Activated CD8-positive, alpha-beta memory T cell treated with anti-CD3 and anti-CD28 coated beads, Interleukin-2, amount 10 ng/mL, durations not matched to agents 7 days and 5 days (primary cell): ENCODE measurements around the gene BARHL2. TPM values are rescaled to one million over a fixed set of nuclear protein-coding genes. Genes with fewer than 3 reads are reported as not detected.

Experiments
- ATAC-seq: fragments of 150-1000 bp; cut with Tn5 transposase; one replicate; pipeline ENCODE4 v1.10.0; 2021; ENCODE audit warnings: moderate library complexity
- CTCF ChIA-PET: fragments of 350-600 bp; sonication (Branson Sonifier 250); formaldehyde crosslinking; loops from one replicate; lab custom pipeline; 2021; ENCODE audit warnings: antibody characterized with exemption; lab: Charles Lee
- DNase-seq: peaks from one replicate; pipeline ENCODE4 v3.0.0-alpha.2; 2020
- H3K27ac Mint-ChIP-seq: one replicate; pipeline ENCODE4 v1.8.0; 2021; ENCODE audit warnings: mild to moderate bottlenecking, mixed read lengths
- H3K27me3 Mint-ChIP-seq: one replicate; pipeline ENCODE4 v1.8.0; 2021; ENCODE audit warnings: mixed read lengths
- H3K36me3 Mint-ChIP-seq: one replicate; pipeline ENCODE4 v1.8.0; 2021; ENCODE audit warnings: mild to moderate bottlenecking, mixed read lengths
- H3K4me1 Mint-ChIP-seq: one replicate; pipeline ENCODE4 v1.8.0; 2021; ENCODE audit warnings: mixed read lengths
- H3K4me3 Mint-ChIP-seq: one replicate; pipeline ENCODE4 v1.8.0; 2021; ENCODE audit warnings: mild to moderate bottlenecking, moderate library complexity, mixed read lengths
- H3K9me3 Mint-ChIP-seq: one replicate; pipeline ENCODE4 v1.8.0; 2022; ENCODE audit warnings: low read depth, mixed read lengths
- total RNA-seq, 2 experiments: library from RNA; stranded (reverse); gene quantifications; one replicate each; pipeline ENCODE4 v1.2.3, GENCODE V29; 2021

Gene BARHL2
- total RNA-seq, 2 experiments from 2014 or later, result not detected

DNA sequence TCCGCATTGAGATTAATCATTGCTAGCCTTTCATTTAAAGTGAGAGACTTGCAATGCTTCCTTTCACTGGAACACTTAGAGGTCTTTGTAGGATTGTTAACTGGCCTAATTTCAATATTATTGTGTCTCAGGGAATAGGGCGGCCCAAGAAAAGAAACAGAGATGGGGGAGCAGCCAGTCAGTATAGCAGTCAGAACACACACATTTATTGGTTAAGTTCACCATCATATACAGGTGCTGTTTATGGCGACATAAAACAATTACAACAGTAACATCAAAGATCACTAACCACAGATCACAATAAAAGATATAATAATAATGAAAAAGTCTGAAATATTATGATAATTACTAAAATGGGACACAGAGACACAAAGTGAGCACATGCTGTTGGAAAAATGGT lies 29.4 kb downstream of the BARHL2 start:
- no peak overlapping the region for H3K4me3 Mint-ChIP-seq
- ATAC-seq, result no peak
- no peaks in the 10 kb centered on the region for H3K4me1 Mint-ChIP-seq
- CTCF ChIA-PET, result no interaction called here
- H3K27ac Mint-ChIP-seq, result no peak overlapping the region
- H3K36me3 Mint-ChIP-seq, result no peaks in the 10 kb centered on the region
- DNase-seq, result no peak
- peaks cover 10% of the 10 kb centered on the region for H3K27me3 Mint-ChIP-seq
- no peaks in the 10 kb centered on the region for H3K9me3 Mint-ChIP-seq

- DNase-seq, result no peak
- H3K27me3 Mint-ChIP-seq, result peaks cover 4% of the 10 kb centered on the region
- no peaks in the 10 kb centered on the region for H3K36me3 Mint-ChIP-seq
- no peak overlapping the region for H3K27ac Mint-ChIP-seq
- H3K4me3 Mint-ChIP-seq, result no peak overlapping the region
- CTCF ChIA-PET, result interaction anchor here (1.2 kb wide), 1 partner anchor 9 kb away, joined by 3 read pairs; no protein-coding TSS in a partner anchor
- no peaks in the 10 kb centered on the region for H3K4me1 Mint-ChIP-seq
- ATAC-seq, result no peak
- peaks cover 8% of the 10 kb centered on the region for H3K9me3 Mint-ChIP-seq
Measured at GRCh38 chr1:90675161-90675847, 41.8 kb downstream of the BARHL2 start.

GRCh38 chr1:90671741-90672140 lies 45.4 kb downstream of the BARHL2 start:
- peaks cover 8% of the 10 kb centered on the region for H3K9me3 Mint-ChIP-seq
- H3K27ac Mint-ChIP-seq, result no peak overlapping the region
- DNase-seq, result no peak
- H3K27me3 Mint-ChIP-seq, result no peaks in the 10 kb centered on the region
- no peak overlapping the region for H3K4me3 Mint-ChIP-seq
- ATAC-seq, result no peak
- H3K36me3 Mint-ChIP-seq, result no peaks in the 10 kb centered on the region
- H3K4me1 Mint-ChIP-seq, result no peaks in the 10 kb centered on the region
- CTCF ChIA-PET, result no interaction called here

GRCh38 chr1:90671251-90671650 lies 45.9 kb downstream of the BARHL2 start:
- H3K9me3 Mint-ChIP-seq, result peaks cover 8% of the 10 kb centered on the region
- no peak overlapping the region for H3K4me3 Mint-ChIP-seq
- ATAC-seq (no peak), DNase-seq (no peak)
- H3K27ac Mint-ChIP-seq, result no peak overlapping the region
- H3K4me1 Mint-ChIP-seq, result no peaks in the 10 kb centered on the region
- no peaks in the 10 kb centered on the region for H3K36me3 Mint-ChIP-seq
- CTCF ChIA-PET, result no interaction called here
- no peaks in the 10 kb centered on the region for H3K27me3 Mint-ChIP-seq
